H1 (cell line): Measurements from ENCODE around the gene DDX41. TPM values are rescaled to one million over a fixed set of nuclear protein-coding genes. Genes with fewer than 3 reads are reported as not detected.

Experiments used
- polyA plus RNA-seq, 7 experiments: library from polyadenylated mRNA; depleted of rRNA in 3 of 7; stranded (reverse) in 5 of 7; unstranded in 2 of 7; fragments of >200 nt in 5 of 7; fragments of 200-250 nt in 2 of 7; gene quantifications; 1 replicate in 5 of 7; 2 replicates in 1 of 7; 4 replicates in 1 of 7; pipeline versions ENCODE4 v1.2.1 to v1.2.3, GENCODE V29; 2011 to 2013; ENCODE audit warnings: missing spikeins in 2 of 7, mixed read lengths in 2 of 7
- total RNA-seq: library from RNA; stranded (reverse); fragmentation: NEBNext Ultra II Directional; extraction: Animal tissue kit (Norgen Biotek cat#: 25700); gene quantifications from 2 replicates; pipeline ENCODE4 v1.2.1, GENCODE V29; 2021

DDX41 gene
- total and polyA plus RNA-seq, 2 of the 8 experiments (the other 6 are each of a cell fraction or from before 2014, with no cell fraction given) = 102 to 135 TPM

Other genes with a start within 250 kb of the DDX41 start
- 18.8 and 20.5 TPM in 2 replicates for gene RAB24, start 213.2 kb downstream of the DDX41 start, total RNA-seq
- gene RAB24, start 213.2 kb downstream of the DDX41 start, polyA plus RNA-seq (2011; rRNA removed) = 33.8 and 40.4 TPM in 2 replicates
- gene PRELID1, start 213.2 kb downstream of the DDX41 start, total RNA-seq = 272 and 279 TPM in 2 replicates
- 428 and 479 TPM in 2 replicates for gene PRELID1, start 213.2 kb downstream of the DDX41 start, polyA plus RNA-seq (2011; rRNA removed)
- 7.7 and 10.3 TPM in 2 replicates for gene MXD3, start 205.1 kb downstream of the DDX41 start, total RNA-seq
- gene MXD3, start 205.1 kb downstream of the DDX41 start, polyA plus RNA-seq (2011; rRNA removed) = 6.5 and 10.3 TPM in 2 replicates
- gene LMAN2, start 165.3 kb downstream of the DDX41 start, total RNA-seq = 116 and 119 TPM in 2 replicates
- 225 and 357 TPM in 2 replicates for gene LMAN2, start 165.3 kb downstream of the DDX41 start, polyA plus RNA-seq (2011; rRNA removed)
- gene RGS14, start 159.0 kb downstream of the DDX41 start, total RNA-seq = 20.6 and 24.4 TPM in 2 replicates
- gene RGS14, start 159.0 kb downstream of the DDX41 start, polyA plus RNA-seq (2011; rRNA removed) = 46.1 and 66.5 TPM in 2 replicates
- not detected in 2 replicates for gene SLC34A1, start 132.5 kb downstream of the DDX41 start, total RNA-seq
- not detected in 2 replicates for gene SLC34A1, start 132.5 kb downstream of the DDX41 start, polyA plus RNA-seq (2011; rRNA removed)
- not detected in 2 replicates for gene PFN3, start 116.3 kb downstream of the DDX41 start, total RNA-seq
- gene PFN3, start 116.3 kb downstream of the DDX41 start, polyA plus RNA-seq (2011; rRNA removed) = not detected in 2 replicates
- 5.4 and 6.5 TPM in 2 replicates for gene F12, start 107.4 kb downstream of the DDX41 start, total RNA-seq
- gene F12, start 107.4 kb downstream of the DDX41 start, polyA plus RNA-seq (2011; rRNA removed) = 7.8 and 12.0 TPM in 2 replicates
- 52.0 and 57.8 TPM in 2 replicates for gene GRK6, start 90.3 kb downstream of the DDX41 start, total RNA-seq
- 31.8 and 50.8 TPM in 2 replicates for gene GRK6, start 90.3 kb downstream of the DDX41 start, polyA plus RNA-seq (2011; rRNA removed)
- gene PRR7, start 70.1 kb downstream of the DDX41 start, total RNA-seq = 8.0 and 8.6 TPM in 2 replicates
- 11.8 and 23.1 TPM in 2 replicates for gene PRR7, start 70.1 kb downstream of the DDX41 start, polyA plus RNA-seq (2011; rRNA removed)
- gene DBN1, start 43.3 kb downstream of the DDX41 start, total RNA-seq = 325 and 333 TPM in 2 replicates
- 168 and 250 TPM in 2 replicates for gene DBN1, start 43.3 kb downstream of the DDX41 start, polyA plus RNA-seq (2011; rRNA removed)
- 86.7 and 94.2 TPM in 2 replicates for gene PDLIM7, start 19.4 kb downstream of the DDX41 start, total RNA-seq
- gene PDLIM7, start 19.4 kb downstream of the DDX41 start, polyA plus RNA-seq (2011; rRNA removed) = 67.3 and 118 TPM in 2 replicates
- gene DOK3, start 7.1 kb downstream of the DDX41 start, total RNA-seq = 6.4 and 8.6 TPM in 2 replicates
- gene DOK3, start 7.1 kb downstream of the DDX41 start, polyA plus RNA-seq (2011; rRNA removed) = 4.2 and 6.3 TPM in 2 replicates
- 69.8 and 75.2 TPM in 2 replicates for gene FAM193B, start 37.6 kb upstream of the DDX41 start, total RNA-seq
- 49.9 and 91.8 TPM in 2 replicates for gene FAM193B, start 37.6 kb upstream of the DDX41 start, polyA plus RNA-seq (2011; rRNA removed)
- gene TMED9, start 75.2 kb upstream of the DDX41 start, total RNA-seq = 156 and 160 TPM in 2 replicates
- gene TMED9, start 75.2 kb upstream of the DDX41 start, polyA plus RNA-seq (2011; rRNA removed) = 130 and 141 TPM in 2 replicates
- gene B4GALT7, start 83.2 kb upstream of the DDX41 start, total RNA-seq = 17.3 and 18.7 TPM in 2 replicates
- 31.9 and 38.1 TPM in 2 replicates for gene B4GALT7, start 83.2 kb upstream of the DDX41 start, polyA plus RNA-seq (2011; rRNA removed)